ENCODE results near the gene LMBR1. TPM values are rescaled to one million over a fixed set of nuclear protein-coding genes. Genes with fewer than 3 reads are reported as not detected.
A peak's percentile ranks its signal among the peaks of the same experiment; 100 is the strongest.
"Not testable (repeated sequence)": the region's sequence is repeated elsewhere in the genome, so short reads cannot be mapped to it uniquely, and the experiment has no call there.

The LMBR1 gene
- total RNA-seq (2014; rRNA removed; shearing (Covaris generic)) = 47.2 and 60.4 TPM in 2 replicates

- DNase-seq (ENCODE audit: low spot score) = peak; percentile 80
These were observed at the start of gene LMBR1 for GRCh38 chr7:156892821-156893706. LMBR1 (minus strand) TSS chr7:156893183; CDS start chr7:156892993, 190 bp downstream.

- no peak for DNase-seq (ENCODE audit: low spot score)
These were observed 49.7 kb upstream of the LMBR1 start for GRCh38 chr7:156942708-156943090.

- no peak for DNase-seq (ENCODE audit: low spot score)
These were observed 48.6 kb upstream of the LMBR1 start for GRCh38 chr7:156941393-156942182.

- no peak for DNase-seq (ENCODE audit: low spot score)
These were observed 47.6 kb upstream of the LMBR1 start for GRCh38 chr7:156940421-156941122.

GRCh38 chr7:156936766-156937165, 43.8 kb upstream of the LMBR1 start:
- not testable (repeated sequence) for DNase-seq (ENCODE audit: low spot score)

- DNase-seq (ENCODE audit: low spot score) = no peak
These were observed 42.3 kb upstream of the LMBR1 start for GRCh38 chr7:156935250-156935649.

GRCh38 chr7:156932006-156932405, 39.0 kb upstream of the LMBR1 start:
- peak; percentile 51 for DNase-seq (ENCODE audit: low spot score)

- DNase-seq (ENCODE audit: low spot score) = no peak
These were observed 37.0 kb upstream of the LMBR1 start for GRCh38 chr7:156929789-156930539.

GRCh38 chr7:156928406-156928747, 35.4 kb upstream of the LMBR1 start:
- DNase-seq (ENCODE audit: low spot score) = no peak

- DNase-seq (ENCODE audit: low spot score) = no peak
These were observed 34.8 kb upstream of the LMBR1 start for GRCh38 chr7:156927571-156928405.

- not testable (repeated sequence) for DNase-seq (ENCODE audit: low spot score)
These were observed 32.8 kb upstream of the LMBR1 start for GRCh38 chr7:156925821-156926220.

GRCh38 chr7:156922304-156922703, 29.3 kb upstream of the LMBR1 start:
- DNase-seq (ENCODE audit: low spot score) = not testable (repeated sequence)

GRCh38 chr7:156920487-156921373, 27.7 kb upstream of the LMBR1 start:
- not testable (repeated sequence) for DNase-seq (ENCODE audit: low spot score)

- no peak for DNase-seq (ENCODE audit: low spot score)
These were observed 27.1 kb upstream of the LMBR1 start for GRCh38 chr7:156920076-156920475.

- no peak for DNase-seq (ENCODE audit: low spot score)
These were observed 26.2 kb upstream of the LMBR1 start for GRCh38 chr7:156919132-156919713.

GRCh38 chr7:156918635-156919034, 25.7 kb upstream of the LMBR1 start:
- DNase-seq (ENCODE audit: low spot score) = no peak

- not testable (repeated sequence) for DNase-seq (ENCODE audit: low spot score)
These were observed 16.7 kb upstream of the LMBR1 start for GRCh38 chr7:156909574-156910252.

GRCh38 chr7:156907656-156908055, 14.7 kb upstream of the LMBR1 start:
- DNase-seq (ENCODE audit: low spot score) = no peak

Measured in A172 (cell line).